ENCODE data around the gene DOCK9.
A peak's percentile ranks its signal among the peaks of the same experiment; 100 is the strongest.
"Not testable (repeated sequence)": the region's sequence is repeated elsewhere in the genome, so short reads cannot be mapped to it uniquely, and the experiment has no call there.

The DOCK9 gene

GRCh38 chr13:98910501-98910951 is 67.3 kb downstream of the DOCK9 start:
- DNase-seq: peak in 1 of 2 donors; percentile 50

GRCh38 chr13:98909016-98909415 is 68.8 kb downstream of the DOCK9 start:
- no peak for DNase-seq

DNA sequence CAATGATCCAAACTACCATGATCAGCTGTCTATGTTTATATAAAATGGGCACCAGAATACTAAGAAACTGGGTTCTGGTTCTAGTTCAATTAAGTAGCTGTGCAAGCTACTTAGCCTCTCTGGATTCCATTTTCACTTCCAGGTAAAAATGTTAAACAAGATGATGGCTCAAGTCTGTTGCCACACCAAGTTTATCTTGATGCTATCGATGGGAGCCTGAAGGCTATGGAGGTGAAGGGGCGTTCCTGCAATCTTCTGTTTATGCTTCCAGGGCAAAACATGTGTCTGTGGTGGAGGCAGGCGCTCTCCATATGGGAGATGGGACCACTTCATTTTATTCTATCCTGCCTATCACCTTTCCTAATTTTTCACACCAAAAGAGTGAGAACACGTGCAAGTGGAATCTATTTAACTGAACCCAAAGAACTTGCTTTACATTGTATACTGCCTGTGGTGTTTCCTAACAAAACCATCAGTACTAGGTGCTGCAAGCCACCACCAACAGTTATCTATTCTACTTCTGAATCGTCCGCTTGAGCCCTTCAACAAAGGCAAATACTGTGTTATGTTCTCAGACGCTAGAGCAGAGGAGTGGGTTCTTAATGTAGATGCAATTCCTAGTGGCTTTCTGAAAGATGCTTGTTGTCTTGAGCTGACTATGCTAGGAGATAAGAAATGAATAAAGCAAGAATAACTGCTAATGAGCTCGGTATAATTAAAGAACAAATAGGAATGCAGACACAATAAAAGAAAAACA is 70.9 kb downstream of the DOCK9 start:
- DNase-seq: no peak

- DNase-seq: no peak
These were observed 72.7 kb downstream of the DOCK9 start for GRCh38 chr13:98905199-98905598.

GRCh38 chr13:98900442-98900841 is 77.4 kb downstream of the DOCK9 start:
- DNase-seq: no peak

- no peak for DNase-seq
These were observed 80.2 kb downstream of the DOCK9 start for GRCh38 chr13:98897706-98898105.

GRCh38 chr13:98896868-98897144 is 81.1 kb downstream of the DOCK9 start:
- DNase-seq: no peak

GRCh38 chr13:98896083-98896867 is 81.6 kb downstream of the DOCK9 start:
- DNase-seq: no peak

- not testable (repeated sequence) for DNase-seq
These were observed 83.0 kb downstream of the DOCK9 start for GRCh38 chr13:98894814-98895213.

DNA sequence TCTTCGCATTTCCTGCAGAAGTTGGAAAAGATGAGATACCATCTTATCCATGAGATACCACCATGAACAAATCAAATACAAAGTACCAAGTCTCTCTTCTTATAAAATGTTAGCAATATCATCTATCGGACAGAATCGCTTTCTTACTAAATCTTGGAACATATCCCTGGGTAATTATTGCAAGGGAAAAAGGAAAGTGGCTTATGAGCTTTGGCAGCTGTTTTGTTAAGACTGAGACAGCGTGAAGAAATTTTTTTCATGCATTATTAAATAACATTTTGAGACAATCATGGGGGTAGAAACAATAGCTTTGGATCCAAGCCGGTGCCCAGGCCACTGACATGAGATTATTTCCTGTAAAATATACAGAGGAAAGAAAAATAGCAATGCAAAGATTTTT is 84.5 kb downstream of the DOCK9 start:
- DNase-seq: no peak

DNA sequence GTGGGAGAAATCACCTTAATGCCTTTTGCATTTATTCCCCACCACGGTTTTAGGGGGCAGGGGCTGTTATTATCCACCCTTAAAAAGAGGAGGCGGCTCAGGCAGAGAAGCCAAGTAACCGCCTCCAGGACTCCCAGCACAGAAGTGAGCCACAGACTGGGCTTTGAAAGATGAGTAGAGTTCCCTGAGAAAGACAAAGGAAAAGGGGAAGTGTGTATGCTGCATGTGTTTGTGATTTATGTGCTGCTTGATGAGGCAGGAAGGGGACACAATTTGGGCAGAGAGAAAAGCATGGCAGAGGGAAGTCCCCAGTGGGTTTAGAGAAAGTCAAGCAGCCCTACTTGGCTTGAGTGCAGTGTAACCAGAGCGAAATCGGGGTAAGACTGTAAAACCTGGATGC is 85.0 kb downstream of the DOCK9 start:
- DNase-seq: no peak

GRCh38 chr13:98892077-98892476 is 85.8 kb downstream of the DOCK9 start:
- no peak for DNase-seq

DNA sequence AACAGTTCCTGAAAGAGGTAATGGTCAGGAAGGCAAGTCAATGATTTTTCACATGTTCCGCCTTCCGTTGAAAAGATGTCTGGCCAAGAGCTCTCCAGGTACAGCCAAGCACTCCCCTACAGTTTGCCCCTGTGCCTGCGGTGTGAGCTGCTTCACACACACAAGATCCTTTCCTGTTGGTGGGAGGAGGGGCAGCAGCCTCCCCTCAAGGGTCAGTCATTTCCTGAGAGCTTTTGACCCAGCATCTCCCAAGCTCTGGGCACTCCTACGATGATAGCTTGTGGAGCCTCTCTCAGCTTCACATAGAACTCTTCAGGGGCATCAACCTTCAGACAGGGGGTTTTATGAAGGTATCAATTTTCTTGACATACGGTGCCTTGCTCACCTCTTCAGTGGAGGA is 86.9 kb downstream of the DOCK9 start:
- DNase-seq: no peak

DNA sequence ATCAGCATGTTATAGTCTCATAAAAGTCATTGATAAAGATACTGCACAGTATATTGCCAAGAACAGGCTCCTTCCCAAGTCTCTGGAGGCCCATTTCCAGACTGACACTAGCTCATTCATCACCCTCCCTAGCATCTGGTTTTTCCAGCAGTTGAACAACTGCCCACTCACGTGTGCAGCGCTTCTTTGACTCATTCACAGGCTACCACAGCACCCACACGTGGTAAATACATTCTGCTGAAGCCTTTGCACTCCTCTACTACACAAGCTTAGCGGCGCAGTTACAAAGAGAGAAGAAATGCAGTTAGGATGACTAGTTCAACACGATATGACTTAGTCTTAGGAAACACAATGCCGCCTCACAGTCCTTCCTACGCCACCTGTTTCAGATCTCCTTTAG is 87.7 kb downstream of the DOCK9 start:
- no peak for DNase-seq

DNA sequence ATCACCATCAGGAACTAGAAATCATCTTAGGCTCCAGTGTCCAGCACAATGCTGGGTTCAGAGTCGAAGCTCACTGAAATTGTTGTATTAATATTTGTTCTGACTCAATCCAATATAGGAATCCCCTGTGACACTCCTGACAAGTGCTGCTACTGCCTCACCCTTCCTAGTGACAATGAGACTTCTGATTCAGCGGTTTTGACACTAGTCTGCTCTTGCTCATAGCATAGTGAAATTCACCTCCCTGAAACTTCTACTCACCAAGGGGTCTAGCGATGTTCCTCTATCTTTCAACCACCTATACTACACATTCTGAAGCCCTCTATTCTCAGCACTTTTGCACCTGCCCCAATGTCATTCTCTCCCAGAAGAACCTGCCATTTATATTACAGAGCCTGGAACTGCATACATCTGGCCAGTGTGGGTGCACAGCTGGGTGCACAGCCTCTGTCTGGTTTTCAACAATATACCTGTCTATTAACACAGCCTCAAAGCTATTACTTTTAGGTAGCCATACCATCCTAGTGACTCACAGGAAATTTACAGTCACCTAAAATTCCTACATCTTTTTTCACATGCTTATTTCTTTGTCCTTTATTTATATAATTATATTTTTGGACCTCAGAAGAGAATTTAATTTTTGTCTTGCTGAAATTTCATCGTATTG is 88.3 kb downstream of the DOCK9 start:
- DNase-seq: no peak

GRCh38 chr13:98888890-98889279 is 89.0 kb downstream of the DOCK9 start:
- DNase-seq: no peak

- DNase-seq: no peak
These were observed 89.5 kb downstream of the DOCK9 start for GRCh38 chr13:98888222-98888889.

- DNase-seq: no peak
These were observed 91.2 kb downstream of the DOCK9 start for GRCh38 chr13:98886587-98887230.

DNA sequence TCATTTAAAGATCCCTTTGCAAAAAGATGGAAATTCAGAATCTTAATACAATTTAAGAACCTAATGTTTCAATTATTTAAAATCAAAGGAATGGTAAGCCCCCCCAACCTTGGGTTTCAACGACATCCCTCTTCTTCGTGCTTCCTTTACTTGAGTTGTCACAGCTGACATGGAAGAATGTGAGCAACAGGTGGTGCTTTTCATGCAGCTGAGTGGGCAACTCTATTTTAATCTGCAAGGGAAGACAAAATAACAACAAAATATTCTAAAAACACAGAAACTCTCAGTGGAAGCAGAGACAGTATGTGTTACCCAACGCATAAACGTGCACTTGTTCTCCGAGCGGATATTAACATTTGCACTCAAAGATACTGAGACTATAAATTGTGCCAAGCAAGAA is 92.3 kb downstream of the DOCK9 start:
- no peak for DNase-seq

GRCh38 chr13:98883998-98884397 is 93.9 kb downstream of the DOCK9 start:
- no peak for DNase-seq

DNA sequence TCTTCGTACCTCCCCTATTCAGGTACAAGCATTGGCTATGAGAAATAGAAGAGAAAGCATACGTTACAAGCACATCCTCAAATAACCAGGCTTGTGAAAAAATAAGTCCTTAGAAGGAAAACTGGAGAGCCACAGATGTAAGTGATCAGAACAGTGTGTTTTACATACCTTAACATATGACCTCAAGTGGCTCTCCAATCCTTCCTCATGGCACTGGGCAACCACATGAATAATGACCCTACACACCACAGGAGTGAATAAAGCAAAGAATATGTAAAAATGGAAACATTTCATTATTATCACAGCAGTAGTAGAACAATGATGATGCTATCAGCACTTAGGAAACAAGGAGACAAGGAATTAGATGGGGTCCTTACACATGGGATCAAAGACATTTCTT is 96.5 kb downstream of the DOCK9 start:
- no peak for DNase-seq

GRCh38 chr13:98880677-98881076 is 97.2 kb downstream of the DOCK9 start:
- no peak for DNase-seq

DNA sequence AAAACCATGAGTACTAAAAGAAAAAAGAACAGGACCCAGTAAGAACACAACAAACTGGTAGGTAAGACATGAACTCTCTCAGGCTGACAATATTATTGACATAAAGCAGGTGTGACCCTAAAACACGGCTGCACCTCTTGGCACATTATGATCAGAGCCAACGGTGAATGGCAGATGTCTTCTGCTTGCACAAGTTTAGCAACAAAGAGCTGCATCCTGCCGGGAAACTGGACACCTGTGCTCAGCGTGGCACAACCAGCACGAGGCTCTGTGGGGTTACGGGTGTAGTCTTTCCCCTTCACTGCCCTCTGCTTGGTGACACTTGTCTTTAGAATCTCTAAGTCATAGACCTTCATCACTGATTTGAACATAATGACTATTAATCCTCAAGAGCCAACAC is 97.9 kb downstream of the DOCK9 start:
- no peak for DNase-seq

Measured in CD4-positive, alpha-beta T cell treated with Interleukin-4 for 1 hour (primary cell).